Measurements from ENCODE around the gene MRPL53. TPM values are rescaled to one million over a fixed set of nuclear protein-coding genes. Genes with fewer than 3 reads are reported as not detected.

Gene MRPL53
- total and polyA plus RNA-seq, 2 of the 13 experiments (the other 11 are each of a cell fraction or from before 2014, with no cell fraction given): 34.3 to 51.9 TPM

- TF ChIP-seq ARID2 (CRISPR knock-in tag; IDR thresholded peaks at IDR 0.05; ENCODE audit: borderline replicate concordance): no peak; the same call in 1 of the 2 replicates
- TF ChIP-seq SAFB2 (CRISPR knock-in tag; IDR thresholded peaks at IDR 0.05; ENCODE audit: borderline replicate concordance, low read depth): no peak
- TF ChIP-seq ZFAT (CRISPR knock-in tag; conservative IDR thresholded peaks at IDR 0.05): peak; percentile 27; the same call in 1 of the 2 replicates
- no peak for TF ChIP-seq SOX6 (IDR thresholded peaks at IDR 0.05)
- TF ChIP-seq SOX6 (CRISPR knock-in tag; IDR thresholded peaks at IDR 0.05): no peak
- TF ChIP-seq ZNF484 (CRISPR knock-in tag; IDR thresholded peaks at IDR 0.05; ENCODE audit: borderline replicate concordance, low read depth): no peak
- TF ChIP-seq PBX2 (CRISPR knock-in tag; IDR thresholded peaks at IDR 0.05): no peak
- no peak for TF ChIP-seq DNMT1 (CRISPR knock-in tag; IDR thresholded peaks at IDR 0.05)
- no peak for TF ChIP-seq SRSF4 (IDR thresholded peaks at IDR 0.05; ENCODE audit: low read depth, low read length, poor library complexity, severe bottlenecking)
- TF ChIP-seq RXRB (CRISPR knock-in tag; IDR thresholded peaks at IDR 0.05; ENCODE audit: borderline replicate concordance): no peak
- TF ChIP-seq ZNF33A (CRISPR knock-in tag; IDR thresholded peaks at IDR 0.05; ENCODE audit: borderline replicate concordance): no peak
- no peak for TF ChIP-seq TGIF2 (CRISPR knock-in tag; IDR thresholded peaks at IDR 0.05)
- TF ChIP-seq ZMAT5 (CRISPR knock-in tag; IDR thresholded peaks at IDR 0.05; ENCODE audit: borderline replicate concordance, low read depth): no peak
- TF ChIP-seq ZNF672 (CRISPR knock-in tag; IDR thresholded peaks at IDR 0.05): no peak
- TF ChIP-seq SSRP1 (CRISPR knock-in tag; IDR thresholded peaks at IDR 0.05): no peak; the same call in 1 of the 2 replicates
- no peak for TF ChIP-seq ZNF205 (CRISPR knock-in tag; IDR thresholded peaks at IDR 0.05)
- TF ChIP-seq ZSCAN9 (CRISPR knock-in tag; IDR thresholded peaks at IDR 0.05; ENCODE audit: borderline replicate concordance): no peak
- TF ChIP-seq TP53 (CRISPR knock-in tag; conservative IDR thresholded peaks at IDR 0.05): no peak
- no peak for TF ChIP-seq ZBTB7B (CRISPR knock-in tag; IDR thresholded peaks at IDR 0.05)
- TF ChIP-seq ISL2 (CRISPR knock-in tag; IDR thresholded peaks at IDR 0.05): no peak
- no peak; the same call in 1 of the 2 replicates for TF ChIP-seq FOXJ3 (CRISPR knock-in tag; IDR thresholded peaks at IDR 0.05; ENCODE audit: borderline replicate concordance)
- TF ChIP-seq MAFF (IDR thresholded peaks at IDR 0.05; ENCODE audit: low read depth, low read length): no peak
- TF ChIP-seq ZNF503 (CRISPR knock-in tag; IDR thresholded peaks at IDR 0.05): no peak
- TF ChIP-seq HNRNPUL1 (IDR thresholded peaks at IDR 0.05; ENCODE audit: low read depth, low read length): no peak
- no peak for TF ChIP-seq ZNF253 (CRISPR knock-in tag; IDR thresholded peaks at IDR 0.05; ENCODE audit: borderline replicate concordance)
- no peak for TF ChIP-seq ZNF670 (CRISPR knock-in tag; IDR thresholded peaks at IDR 0.05; ENCODE audit: borderline replicate concordance)
Observed at GRCh38 chr2:74503506-74504475, 31.3 kb upstream of the MRPL53 start (continued).

All from HepG2 (cell line).